K562 (cell line): ENCODE results near the gene AAGAB. TPM values are rescaled to one million over a fixed set of nuclear protein-coding genes. Genes with fewer than 3 reads are reported as not detected.
A peak's percentile ranks its signal among the peaks of the same experiment; 100 is the strongest.

ENCODE experiments used
- ATAC-seq: fragments of 200-7000 bp; cut with Tn5 transposase; 3 replicates; pipeline ENCODE4 v1.9.1; 2020; ENCODE audit warnings: moderate library complexity
- BruUV-seq: library from RNA; stranded (reverse); fragments of 400-500 nt; replicated peaks from 2 replicates; lab custom pipeline; 2021; lab: Mats Ljungman, UMichigan
- CTCF ChIA-PET: fragments of 300-600 bp; formaldehyde crosslinking; extraction: SDS; loops from one replicate; lab custom pipeline; 2021; ENCODE audit warnings: low intra/inter-chr PET ratio; lab: Yijun Ruan, JAX
- POLR2A ChIA-PET: fragments of 300-600, 350-650 bp; sonication (Branson Sonifier 250); formaldehyde crosslinking; extraction: SDS; loops from one replicate; lab custom pipeline; 2021; ENCODE audit warnings: antibody characterized with exemption, inconsistent platforms; lab: Yijun Ruan, JAX
- DNase-seq, 4 experiments: peaks; one replicate each; pipeline versions ENCODE4 v3.0.0 to v3.0.0-alpha.2; 2011 to 2018; ENCODE audit warnings: low spot score in 3 of 4, mixed read lengths in 3 of 4; ENCODE audit errors: extremely low read depth in 1 of 4
- FAIRE-seq: peaks from 2 replicates; lab custom pipeline; 2011; peaks lifted over from hg19 to GRCh38; lab: Jason Lieb, UNC
- H2AFZ ChIP-seq: 2 replicates; pipeline ENCODE4 v1.6.0; 2011; ENCODE audit warnings: low read depth, low read length, control low read depth, inconsistent platforms
- H3K27ac ChIP-seq: fragments of 200-600 bp; 3 replicates; pipeline ENCODE4 v1.8.0; 2011; ENCODE audit warnings: low read depth, mild to moderate bottlenecking, control low read depth, inconsistent platforms, low read length, moderate library complexity, mixed read lengths; ENCODE audit errors: extremely low read depth
- H3K27me3 ChIP-seq, 2 experiments: fragments of 300-600 bp in 1 of 2; 2 replicates in 1 of 2; 3 replicates in 1 of 2; pipeline versions ENCODE4 v1.6.0 to v1.8.0; 2011; ENCODE audit warnings: inconsistent platforms in 2 of 2, low read length in 2 of 2, mild to moderate bottlenecking in 1 of 2, mixed read lengths in 1 of 2, moderate library complexity in 1 of 2; ENCODE audit not compliant: control insufficient read depth in 2 of 2, insufficient read depth in 2 of 2
- H3K36me3 ChIP-seq: fragments of 300-600 bp; 3 replicates; pipeline ENCODE4 v1.8.0; 2011; ENCODE audit warnings: mild to moderate bottlenecking, low read length, inconsistent platforms; ENCODE audit not compliant: control insufficient read depth, insufficient read depth
- H3K4me1 ChIP-seq, 2 experiments: fragments of 200-600 bp in 1 of 2; replicated peaks in 1 of 2; 2 replicates in 1 of 2; 3 replicates in 1 of 2; pipeline versions ENCODE4 v1.5.1 to v1.8.0; 2011; ENCODE audit warnings: inconsistent platforms in 2 of 2, low read length in 2 of 2, mild to moderate bottlenecking in 1 of 2, mixed read lengths in 1 of 2, moderate library complexity in 1 of 2; ENCODE audit not compliant: control insufficient read depth in 2 of 2, insufficient read depth in 2 of 2
- H3K4me2 ChIP-seq: 2 replicates; pipeline ENCODE4 v1.6.1; 2011; ENCODE audit warnings: low read length, control low read depth, inconsistent platforms, mixed read lengths; ENCODE audit not compliant: insufficient read depth
- H3K4me3 ChIP-seq: fragments of 200-600 bp; sonication (generic), shearing (Covaris generic); 2 replicates; pipeline ENCODE4 v1.5.1; 2016; ENCODE audit warnings: control low read depth, inconsistent platforms
- H3K79me2 ChIP-seq: fragments of 200-600 bp; 3 replicates; pipeline ENCODE4 v1.8.0; 2011; ENCODE audit warnings: low read length, inconsistent platforms; ENCODE audit not compliant: control insufficient read depth, insufficient read depth
- H3K9ac ChIP-seq, 2 experiments: 2 replicates each; pipeline versions ENCODE4 v1.6.0 to v1.6.1; 2011; ENCODE audit warnings: low read depth in 2 of 2, low read length in 2 of 2, control low read depth in 1 of 2, inconsistent platforms in 1 of 2, mild to moderate bottlenecking in 1 of 2, mixed read lengths in 1 of 2; ENCODE audit not compliant: insufficient read depth in 1 of 2
- H3K9me1 ChIP-seq: one replicate; pipeline ENCODE4 v1.6.0; 2011; ENCODE audit warnings: inconsistent platforms, mild to moderate bottlenecking, low read length, moderate library complexity; ENCODE audit not compliant: control insufficient read depth, insufficient read depth
- H3K9me3 ChIP-seq: replicated peaks from 2 replicates; pipeline ENCODE4 v1.5.1; 2011; ENCODE audit warnings: low read depth, low read length, inconsistent platforms; ENCODE audit not compliant: control insufficient read depth, insufficient read depth
- H4K20me1 ChIP-seq: replicated peaks from 2 replicates; pipeline ENCODE4 v1.6.1; 2011; ENCODE audit warnings: low read length, inconsistent platforms, mixed read lengths; ENCODE audit not compliant: control insufficient read depth, insufficient read depth
- CAMTA2 ChIP-seq: fragments of 250-450 bp; sonication (Bioruptor Pico); conservative IDR thresholded peaks from 2 replicates; pipeline ENCODE4 v1.5.1; 2022
- LCOR ChIP-seq: sonication (generic); formaldehyde crosslinking; IDR thresholded peaks from 2 replicates; pipeline ENCODE4 v1.8.0; 2022; ENCODE audit warnings: mild to moderate bottlenecking, missing genetic modification reagents
- MCM7 ChIP-seq, 2 experiments: fragments of 450-650 bp; IDR thresholded peaks; 2 replicates each; pipeline ENCODE4 v1.6.1; 2016 to 2018
- NFYB ChIP-seq: IDR thresholded peaks from 2 replicates; pipeline ENCODE4 v1.6.1; 2011; ENCODE audit warnings: mild to moderate bottlenecking, moderate library complexity; ENCODE audit not compliant: insufficient read length; ENCODE audit errors: extremely low read depth
- POLR2H ChIP-seq: IDR thresholded peaks from 2 replicates; pipeline ENCODE4 v1.6.1; 2016; ENCODE audit warnings: missing genetic modification characterization, low read depth, mild to moderate bottlenecking, control low read depth, missing compliant biosample characterization, moderate library complexity
- RAD21 ChIP-seq, 2 experiments: fragments of 250-450 bp in 1 of 2; fragments of 450-650 bp in 1 of 2; sonication (Bioruptor Pico) in 1 of 2; formaldehyde crosslinking in 1 of 2; IDR thresholded peaks in 1 of 2; conservative IDR thresholded peaks in 1 of 2; 2 replicates each; pipeline versions ENCODE4 v1.4.0 to v1.8.0; 2020 to 2022; ENCODE audit warnings: mild to moderate bottlenecking in 2 of 2, moderate library complexity in 1 of 2
- RBM22 ChIP-seq: fragments of 200-400 bp; formaldehyde crosslinking; IDR thresholded peaks from 2 replicates; pipeline ENCODE4 v1.6.1; 2018; ENCODE audit warnings: low read length, low read depth; ENCODE audit not compliant: poor library complexity, severe bottlenecking
- RBM25 ChIP-seq: fragments of 200-400 bp; formaldehyde crosslinking; IDR thresholded peaks from 2 replicates; pipeline ENCODE4 v1.6.1; 2018; ENCODE audit warnings: low read length, low read depth, moderate library complexity; ENCODE audit not compliant: severe bottlenecking
- ZNF165 ChIP-seq: fragments of 250-450 bp; sonication (Bioruptor Pico); IDR thresholded peaks from 2 replicates; pipeline ENCODE4 v1.4.0; 2020; ENCODE audit warnings: borderline replicate concordance
- ZNF583 ChIP-seq: fragments of 250-450 bp; sonication (Bioruptor Pico); IDR thresholded peaks from 2 replicates; pipeline ENCODE4 v1.4.0; 2020
- ZNF589 ChIP-seq: fragments of 200-800 bp; sonication (Bioruptor generic); IDR thresholded peaks from 2 replicates; pipeline ENCODE4 v1.6.1; 2016; ENCODE audit warnings: low read depth, missing genetic modification characterization, missing compliant biosample characterization
- WGBS: fragments of 100-300 bp; shearing (Covaris generic); methylation state at CpG from one replicate; pipeline ENCODE4 v1.1.6; 2016; ENCODE audit warnings: low coverage, mixed read lengths; ENCODE audit not compliant: insufficient coverage; ENCODE audit errors: missing lambda C conversion rate; 5-methylcytosine and 5-hydroxymethylcytosine counted together
- in situ Hi-C: fragments of 300-500 bp; cut with MboI; formaldehyde crosslinking; loops from 4 replicates; pipeline ENCODE4 v1.15.0; 2018; ENCODE audit warnings: inconsistent platforms, mixed read lengths
- intact Hi-C: fragments of 100-400 bp; cut with micrococcal nuclease; formaldehyde crosslinking; loops from 2 replicates; pipeline ENCODE4 v1.14.2; 2022
- polyA plus RNA-seq, 8 experiments: library from polyadenylated mRNA; depleted of rRNA in 4 of 8; stranded (reverse) in 5 of 8; unstranded in 3 of 8; fragments of >200 nt; fragmentation: Nextera tagmentation in 2 of 8; fragmentation: Illumina TruSeq in 1 of 8; extraction: Ambion mirVana in 2 of 8; extraction: Trizol in 1 of 8; gene quantifications; 2 replicates each; pipeline versions ENCODE4 v1.2.1 to v1.2.3, GENCODE V29; 2011 to 2014; ENCODE audit warnings: inconsistent platforms in 1 of 8, missing spikeins in 1 of 8
- total RNA-seq, 7 experiments: library from RNA; depleted of rRNA in 6 of 7; stranded (reverse); fragments of >200 nt in 6 of 7; fragmentation: Illumina TruSeq in 2 of 7; extraction: Trizol in 2 of 7; gene quantifications; 2 replicates each; pipeline versions ENCODE4 v1.2.1 to v1.2.3, GENCODE V29; 2011 to 2021; ENCODE audit warnings: low replicate concordance in 1 of 7
- TF ChIP-seq, protein P1 (sequence below): fragments of 450-650 bp; IDR thresholded peaks from 2 replicates; pipeline ENCODE4 v1.6.1; 2017; ENCODE audit warnings: antibody characterized with exemption

Gene AAGAB
- total and polyA plus RNA-seq, 9 of the 15 experiments (the other 6 are each of a cell fraction or from before 2014, with no cell fraction given): 17.8 to 109 (median 58.3) TPM

- Histone ChIP-seq H3K9me1 (peaks cover 5% of the 10 kb centered on the region), H3K79me2 (no peaks in the 10 kb centered on the region), H3K4me1 (peaks cover 17 to 20% of the 10 kb centered on the region in 2 experiments), H3K9me3 (no peaks in the 10 kb centered on the region), H3K36me3 (peaks cover 30% of the 10 kb centered on the region; the same call in 2 of the 3 replicates), H3K27ac (no peak overlapping the region), H3K27me3 (no peaks in the 10 kb centered on the region), H3K9ac (0 out of 4 replicates have a peak overlapping the region, but pooled peaks of 1 of the 2 experiments have one; percentile 40)
- DNase-seq (no peak), FAIRE-seq (no peak)
- POLR2A ChIA-PET: interaction anchor here (0.6 kb wide), 1 partner anchor 214 kb away, joined by 3 read pairs; no protein-coding TSS in a partner anchor
- BruUV-seq: no TSS peak
- CTCF ChIA-PET: no interaction called here
- WGBS: 89% methylated on average over 11 of the region's 11 CpGs
- peak; percentile 71 for TF ChIP-seq RBM22
- no peak for TF ChIP-seq ZNF589 (CRISPR knock-in tag)
- no peak for TF ChIP-seq LCOR
- TF ChIP-seq, all 486 proteins: peak for 1
- Histone ChIP-seq H2AFZ (no peak overlapping the region), H3K4me3 (no peak overlapping the region), H4K20me1 (peaks cover 20% of the 10 kb centered on the region; the same call in 1 of the 2 replicates), H3K4me2 (no peak overlapping the region)
- intact Hi-C loops: loop anchor here (10.0 kb wide), 1 partner anchor 111 kb away; the partner anchor contains the start of gene SMAD3
- ATAC-seq: no peak
- in situ Hi-C loops: no loop called here
Observed at GRCh38 chr15:67175643-67176071, 78.8 kb downstream of the AAGAB start.

- ChIA-PET CTCF (no interaction called here), POLR2A (interaction anchor here (0.6 kb wide), 2 partner anchors 26 to 214 kb away, joined by 3 read pairs; no protein-coding TSS in a partner anchor)
- Histone ChIP-seq H3K9ac (no peak overlapping the region), H3K4me3 (no peak overlapping the region), H3K27me3 (no peaks in the 10 kb centered on the region), H4K20me1 (peaks cover 20% of the 10 kb centered on the region; the same call in 1 of the 2 replicates), H3K4me1 (peaks cover 15 to 20% of the 10 kb centered on the region in 2 experiments), H3K9me3 (no peaks in the 10 kb centered on the region), H3K9me1 (peaks cover 5% of the 10 kb centered on the region), H3K27ac (no peak overlapping the region), H3K79me2 (no peaks in the 10 kb centered on the region), H2AFZ (no peak overlapping the region), H3K36me3 (peaks cover 29% of the 10 kb centered on the region; the same call in 2 of the 3 replicates), H3K4me2 (no peak overlapping the region)
- 78% methylated on average over 8 of the region's 9 CpGs for WGBS
- no TSS peak for BruUV-seq
- no peak for FAIRE-seq
- no peak for DNase-seq
- in situ Hi-C loops: no loop called here
- no peak for ATAC-seq
- intact Hi-C loops: loop anchor here (10.0 kb wide), 1 partner anchor 110 kb away; the partner anchor contains the start of gene SMAD3
- no peak for TF ChIP-seq CAMTA2 (CRISPR knock-in tag)
- TF ChIP-seq, protein P1, sequence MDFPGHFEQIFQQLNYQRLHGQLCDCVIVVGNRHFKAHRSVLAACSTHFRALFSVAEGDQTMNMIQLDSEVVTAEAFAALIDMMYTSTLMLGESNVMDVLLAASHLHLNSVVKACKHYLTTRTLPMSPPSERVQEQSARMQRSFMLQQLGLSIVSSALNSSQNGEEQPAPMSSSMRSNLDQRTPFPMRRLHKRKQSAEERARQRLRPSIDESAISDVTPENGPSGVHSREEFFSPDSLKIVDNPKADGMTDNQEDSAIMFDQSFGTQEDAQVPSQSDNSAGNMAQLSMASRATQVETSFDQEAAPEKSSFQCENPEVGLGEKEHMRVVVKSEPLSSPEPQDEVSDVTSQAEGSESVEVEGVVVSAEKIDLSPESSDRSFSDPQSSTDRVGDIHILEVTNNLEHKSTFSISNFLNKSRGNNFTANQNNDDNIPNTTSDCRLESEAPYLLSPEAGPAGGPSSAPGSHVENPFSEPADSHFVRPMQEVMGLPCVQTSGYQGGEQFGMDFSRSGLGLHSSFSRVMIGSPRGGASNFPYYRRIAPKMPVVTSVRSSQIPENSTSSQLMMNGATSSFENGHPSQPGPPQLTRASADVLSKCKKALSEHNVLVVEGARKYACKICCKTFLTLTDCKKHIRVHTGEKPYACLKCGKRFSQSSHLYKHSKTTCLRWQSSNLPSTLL: no peak
- no peak for TF ChIP-seq POLR2H (tag)
- no peak for TF ChIP-seq ZNF165 (CRISPR knock-in tag)
- TF ChIP-seq ZNF583 (CRISPR knock-in tag): no peak
- TF ChIP-seq MCM7 (IDR thresholded peaks at IDR 0.05): no peak
- no peak for TF ChIP-seq NFYB
- TF ChIP-seq RBM25: no peak
- no peak for TF ChIP-seq RAD21 (CRISPR knock-in tag; conservative IDR thresholded peaks at IDR 0.05 in 1 of 2, IDR thresholded peaks at IDR 0.05 in 1 of 2)
Observed at GRCh38 chr15:67174864-67175573, 79.4 kb downstream of the AAGAB start.
